ENCODE results near the gene RETREG2.

- TF ChIP-seq, protein P1, sequence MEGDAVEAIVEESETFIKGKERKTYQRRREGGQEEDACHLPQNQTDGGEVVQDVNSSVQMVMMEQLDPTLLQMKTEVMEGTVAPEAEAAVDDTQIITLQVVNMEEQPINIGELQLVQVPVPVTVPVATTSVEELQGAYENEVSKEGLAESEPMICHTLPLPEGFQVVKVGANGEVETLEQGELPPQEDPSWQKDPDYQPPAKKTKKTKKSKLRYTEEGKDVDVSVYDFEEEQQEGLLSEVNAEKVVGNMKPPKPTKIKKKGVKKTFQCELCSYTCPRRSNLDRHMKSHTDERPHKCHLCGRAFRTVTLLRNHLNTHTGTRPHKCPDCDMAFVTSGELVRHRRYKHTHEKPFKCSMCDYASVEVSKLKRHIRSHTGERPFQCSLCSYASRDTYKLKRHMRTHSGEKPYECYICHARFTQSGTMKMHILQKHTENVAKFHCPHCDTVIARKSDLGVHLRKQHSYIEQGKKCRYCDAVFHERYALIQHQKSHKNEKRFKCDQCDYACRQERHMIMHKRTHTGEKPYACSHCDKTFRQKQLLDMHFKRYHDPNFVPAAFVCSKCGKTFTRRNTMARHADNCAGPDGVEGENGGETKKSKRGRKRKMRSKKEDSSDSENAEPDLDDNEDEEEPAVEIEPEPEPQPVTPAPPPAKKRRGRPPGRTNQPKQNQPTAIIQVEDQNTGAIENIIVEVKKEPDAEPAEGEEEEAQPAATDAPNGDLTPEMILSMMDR (IDR thresholded peaks at IDR 0.05), result no peak
- no peak for TF ChIP-seq POLR2A (IDR thresholded peaks at IDR 0.05)
These were observed 32.8 kb downstream of the RETREG2 start for GRCh38 chr2:219210886-219211362.

Data from uterus (tissue), 2 donors.